Pancreas (tissue), 10 donors: ENCODE results near the gene UBE2E2. TPM values are rescaled to one million over a fixed set of nuclear protein-coding genes. Genes with fewer than 3 reads are reported as not detected.

Experiments used
- ATAC-seq, 4 donors: fragments of 200-7000 bp; cut with Tn5 transposase; one replicate each; pipeline versions ENCODE4 v1.8.0 to v1.9.1; 2020; ENCODE audit warnings: mild to moderate bottlenecking in 4 of 4, moderate library complexity in 4 of 4
- DNase-seq, 6 donors: peaks; one replicate each; pipeline ENCODE4 v3.0.0-alpha.2; 2020
- FAIRE-seq: peaks from 2 replicates; lab custom pipeline; 2012; peaks lifted over from hg19 to GRCh38; lab: Jason Lieb, UNC
- H3K27ac ChIP-seq, 4 donors: fragments of 200-600 bp; sonication (generic); 1 replicate in 3 of 4; 2 replicates in 1 of 4; pipeline versions ENCODE4 v1.5.0 to v1.8.0; 2020
- H3K27me3 ChIP-seq, 4 donors: fragments of 200-600 bp; one replicate each; pipeline ENCODE4 v1.8.0; 2021
- H3K36me3 ChIP-seq, 3 donors: fragments of 200-600 bp; sonication (generic) in 1 of 3; one replicate each; pipeline versions ENCODE4 v1.5.0 to v1.8.0; 2020 to 2021
- H3K4me1 ChIP-seq, 3 donors: fragments of 200-600 bp; one replicate each; pipeline ENCODE4 v1.8.0; 2021
- H3K4me3 ChIP-seq, 4 donors: fragments of 200-600 bp; sonication (generic) in 2 of 4; one replicate each; pipeline versions ENCODE4 v1.5.0 to v1.8.0; 2020 to 2021
- H3K9me3 ChIP-seq, 4 donors: fragments of 200-600 bp; one replicate each; pipeline ENCODE4 v1.8.0; 2021
- CTCF ChIP-seq, 4 donors: fragments of 200-600 bp; sonication (generic) in 3 of 4; IDR thresholded peaks; one replicate each; pipeline versions ENCODE4 v1.5.0 to v1.8.0; 2021; ENCODE audit warnings: antibody characterized with exemption in 4 of 4
- WGBS, 2 donors: extraction: QIAGEN DNeasy Blood & Tissue Kit; methylation state at CpG; one replicate each; pipeline ENCODE4 v1.1.7; 2013; 5-methylcytosine and 5-hydroxymethylcytosine counted together
- intact Hi-C, 3 donors: fragments of 100-400 bp; cut with DNase I; formaldehyde crosslinking; loops; one replicate each; pipeline versions ENCODE4 v1.11.1 to v1.14.2; 2022
- polyA plus RNA-seq, 2 donors: library from polyadenylated mRNA; stranded (reverse); fragments of 200-250 nt; gene quantifications; one replicate each; pipeline ENCODE4 v1.2.3, GENCODE V29; 2013
- total RNA-seq, 6 donors: library from RNA; stranded (reverse); fragmentation: NEBNext Ultra II Directional in 4 of 6; extraction: Animal tissue kit (Norgen Biotek cat#: 25700) in 4 of 6; gene quantifications; one replicate each; pipeline versions ENCODE4 v1.2.1 to v1.2.4, GENCODE V29; 2021 to 2023
- donor health status: healthy with polysubstance abuse.
- donor health status: DM: no; HTN: no; CAD: no; lungs with moderate emphysema.
- donor health status: DM: no; HTN: no; CAD: no.
- donor health status: control.
- donor health status: control.
- donor health status: Bipolar disorder and iron deficiency.
- donor health status: DM: yes; HTN: yes; CAD: no.
- donor health status: DM: no; HTN: no; CAD: no.
- donor health status: DM: no; HTN: no; CAD: no.
- donor health status: DM: yes; HTN: yes; CAD: no.

UBE2E2 gene
- total RNA-seq: 10 to 100 TPM in 1 of 6 donors, 1 to 10 TPM in 5; 3.7 to 11.6 (median 6.0) TPM
- 1 to 10 TPM; 3.3 to 6.9 TPM for polyA plus RNA-seq

- peak within 1 kb of the TSS; percentile 4 to 62 (median 54) for H3K27ac ChIP-seq
- 1% methylated on average over 69 to 101 of the region's 101 CpGs for WGBS, 2 donors
- intact Hi-C loops: no loop called here
- H3K36me3 ChIP-seq: no peaks in the 10 kb centered on the region
- FAIRE-seq: no peak
- H3K9me3 ChIP-seq: no peaks in the 10 kb centered on the region
- ATAC-seq: peak; percentile 90 to 95 (median 92)
- H3K4me1 ChIP-seq: peaks cover 3 to 11% (median 7%) of the 10 kb centered on the region in 3 donors
- H3K4me3 ChIP-seq: peak within 1 kb of the TSS; percentile 78 to 89 (median 86)
- DNase-seq: peak; percentile 72 to 88 (median 78)
- H3K27me3 ChIP-seq: peaks cover 0 to 13% (median 4%) of the 10 kb centered on the region in 4 donors
- TF ChIP-seq CTCF (IDR thresholded peaks at IDR 0.05): no peak
Observed at GRCh38 chr3:23202921-23203707, at the start of gene UBE2E2. Gene UBE2E2 (plus strand): TSS chr3:23203327.

GRCh38 chr3:23153436-23153835 lies 49.7 kb upstream of the UBE2E2 start:
- Histone ChIP-seq H3K36me3 (no peaks in the 10 kb centered on the region), H3K4me1 (peaks cover 0 to 3% (median 0%) of the 10 kb centered on the region in 3 donors), H3K9me3 (no peaks in the 10 kb centered on the region), H3K27me3 (no peaks in the 10 kb centered on the region), H3K27ac (no peak overlapping the region), H3K4me3 (no peak overlapping the region)
- whole genome bisulfite sequencing, 2 donors: 13 to 53% methylated on average over 1 of the region's 1 CpG
- FAIRE-seq (no peak), ATAC-seq (no peak), DNase-seq (no peak)
- no peak for TF ChIP-seq CTCF (IDR thresholded peaks at IDR 0.05)
- intact Hi-C loops: no loop called here

- intact Hi-C loops: no loop called here
- TF ChIP-seq CTCF (IDR thresholded peaks at IDR 0.05): no peak
- ATAC-seq (no peak), DNase-seq (no peak), FAIRE-seq (no peak)
- no peak overlapping the region for H3K4me3 ChIP-seq
- peaks cover 0 to 3% (median 0%) of the 10 kb centered on the region in 3 donors for H3K4me1 ChIP-seq
- H3K27ac ChIP-seq: no peak overlapping the region
- WGBS, 2 donors: 31 to 73% methylated on average over 3 of the region's 3 CpGs
- no peaks in the 10 kb centered on the region for H3K36me3 ChIP-seq
- no peaks in the 10 kb centered on the region for H3K27me3 ChIP-seq
- no peaks in the 10 kb centered on the region for H3K9me3 ChIP-seq
Observed at GRCh38 chr3:23157331-23157730, 45.8 kb upstream of the UBE2E2 start.

DNA sequence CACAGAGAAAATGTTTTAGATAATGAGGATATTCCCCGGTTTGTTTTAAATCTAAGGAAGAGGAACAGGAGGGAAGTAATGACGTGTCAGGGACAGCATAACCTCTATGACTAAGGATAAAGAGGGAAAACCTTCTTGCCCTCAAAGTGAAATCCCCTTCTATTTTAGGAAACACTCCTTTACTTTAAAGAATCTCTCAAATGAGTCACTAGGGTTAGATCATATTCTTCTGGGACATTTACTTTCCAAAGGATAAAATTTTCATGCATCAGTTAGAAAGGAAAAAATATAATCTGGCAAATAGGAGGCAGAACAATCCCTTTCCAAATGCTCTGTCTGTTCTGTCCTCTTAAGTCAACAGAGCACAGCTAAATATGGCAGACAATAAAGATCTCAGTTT lies 43.2 kb upstream of the UBE2E2 start:
- 56 to 75% methylated on average over 2 of the region's 2 CpGs for WGBS, 2 donors
- Histone ChIP-seq H3K4me3 (no peak overlapping the region), H3K36me3 (no peaks in the 10 kb centered on the region), H3K27me3 (no peaks in the 10 kb centered on the region), H3K27ac (no peak overlapping the region), H3K4me1 (peaks cover 0 to 3% (median 0%) of the 10 kb centered on the region in 3 donors), H3K9me3 (no peaks in the 10 kb centered on the region)
- no peak for TF ChIP-seq CTCF (IDR thresholded peaks at IDR 0.05)
- FAIRE-seq: no peak
- ATAC-seq: peak in 2 of 4 donors; percentile 34 to 54
- intact Hi-C loops: no loop called here
- DNase-seq: no peak

DNA sequence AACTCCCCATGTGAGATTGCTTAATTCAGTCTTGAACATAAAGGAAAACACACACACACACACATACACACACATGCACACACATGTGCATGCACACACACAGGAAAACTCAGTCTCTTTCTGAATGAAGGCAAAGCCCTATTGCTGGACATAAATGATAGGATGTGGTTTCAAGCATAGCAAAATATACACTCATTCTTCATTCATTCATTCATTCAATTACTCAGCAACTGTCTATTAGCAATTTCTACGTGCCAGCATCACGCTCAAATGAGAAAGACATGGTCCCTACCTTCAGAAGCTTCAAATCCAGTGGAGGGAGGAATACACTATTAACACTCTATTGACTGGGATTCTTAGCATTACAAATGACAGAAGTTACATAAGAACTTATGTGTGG lies 41.8 kb upstream of the UBE2E2 start:
- Histone ChIP-seq H3K36me3 (no peaks in the 10 kb centered on the region), H3K4me1 (peaks cover 0 to 3% (median 0%) of the 10 kb centered on the region in 3 donors), H3K4me3 (no peak overlapping the region), H3K9me3 (no peaks in the 10 kb centered on the region), H3K27me3 (no peaks in the 10 kb centered on the region), H3K27ac (no peak overlapping the region)
- DNase-seq: no peak
- FAIRE-seq: no peak
- ATAC-seq: no peak
- WGBS, 2 donors: 84 to 97% methylated on average over 2 of the region's 2 CpGs
- intact Hi-C loops: no loop called here
- TF ChIP-seq CTCF (IDR thresholded peaks at IDR 0.05): no peak
